Esophagus squamous epithelium (tissue), 4 donors: ENCODE data around the gene ZNF366.

Source experiments
- POLR2A ChIP-seq, 4 donors: fragments of 450-650 bp; IDR thresholded peaks; one replicate each; pipeline ENCODE4 v1.6.1; 2017; ENCODE audit warnings: antibody characterized with exemption in 4 of 4, mild to moderate bottlenecking in 4 of 4, moderate library complexity in 3 of 4
- TF ChIP-seq, protein P1 (sequence below), 6 experiments: fragments of 450-650 bp in 4 of 6; fragments of 200-600 bp in 2 of 6; sonication (generic) in 2 of 6; IDR thresholded peaks; one replicate each; pipeline ENCODE4 v1.5.1; 2016 to 2019; ENCODE audit warnings: antibody characterized with exemption in 6 of 6, mild to moderate bottlenecking in 4 of 6, moderate library complexity in 4 of 6

DNA sequence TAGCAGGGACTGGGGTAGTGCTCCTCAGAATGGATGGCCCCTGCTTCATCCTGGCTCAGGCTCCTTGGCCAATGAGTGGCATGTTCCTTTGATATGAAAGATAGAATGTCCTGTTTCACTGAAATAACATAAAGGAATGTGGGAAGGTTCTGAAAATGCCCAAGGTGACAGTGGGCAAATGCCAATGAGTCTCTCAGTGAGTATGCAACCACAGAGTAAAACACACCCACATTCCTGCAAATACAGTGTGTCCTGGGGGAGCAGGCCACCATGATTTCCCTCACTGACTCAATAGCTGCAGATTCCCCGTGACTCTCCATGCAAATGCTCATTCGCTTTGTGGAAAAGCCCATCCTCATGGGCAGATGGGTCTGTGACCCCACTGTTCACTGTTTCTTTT lies 36.4 kb downstream of the ZNF366 start:
- TF ChIP-seq, protein P1, sequence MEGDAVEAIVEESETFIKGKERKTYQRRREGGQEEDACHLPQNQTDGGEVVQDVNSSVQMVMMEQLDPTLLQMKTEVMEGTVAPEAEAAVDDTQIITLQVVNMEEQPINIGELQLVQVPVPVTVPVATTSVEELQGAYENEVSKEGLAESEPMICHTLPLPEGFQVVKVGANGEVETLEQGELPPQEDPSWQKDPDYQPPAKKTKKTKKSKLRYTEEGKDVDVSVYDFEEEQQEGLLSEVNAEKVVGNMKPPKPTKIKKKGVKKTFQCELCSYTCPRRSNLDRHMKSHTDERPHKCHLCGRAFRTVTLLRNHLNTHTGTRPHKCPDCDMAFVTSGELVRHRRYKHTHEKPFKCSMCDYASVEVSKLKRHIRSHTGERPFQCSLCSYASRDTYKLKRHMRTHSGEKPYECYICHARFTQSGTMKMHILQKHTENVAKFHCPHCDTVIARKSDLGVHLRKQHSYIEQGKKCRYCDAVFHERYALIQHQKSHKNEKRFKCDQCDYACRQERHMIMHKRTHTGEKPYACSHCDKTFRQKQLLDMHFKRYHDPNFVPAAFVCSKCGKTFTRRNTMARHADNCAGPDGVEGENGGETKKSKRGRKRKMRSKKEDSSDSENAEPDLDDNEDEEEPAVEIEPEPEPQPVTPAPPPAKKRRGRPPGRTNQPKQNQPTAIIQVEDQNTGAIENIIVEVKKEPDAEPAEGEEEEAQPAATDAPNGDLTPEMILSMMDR (IDR thresholded peaks at IDR 0.05), result no peak
- no peak for TF ChIP-seq POLR2A (IDR thresholded peaks at IDR 0.05)
